Endothelial cell of umbilical vein (primary cell): ENCODE data around the gene CROCC2. TPM values are rescaled to one million over a fixed set of nuclear protein-coding genes. Genes with fewer than 3 reads are reported as not detected.
A peak's percentile ranks its signal among the peaks of the same experiment; 100 is the strongest.

ENCODE experiments used
- BruUV-seq: library from RNA; stranded (reverse); fragments of 400-500 nt; replicated peaks from 2 replicates; lab custom pipeline; 2021; lab: Mats Ljungman, UMichigan
- CTCF ChIA-PET: fragments of 300-600, 350-600 bp; sonication (Branson Sonifier 250); formaldehyde crosslinking; loops from one replicate; lab custom pipeline; 2021; ENCODE audit warnings: antibody characterized with exemption, inconsistent platforms; lab: Charles Lee
- POLR2A ChIA-PET: fragments of 300-600, 350-600 bp; sonication (Branson Sonifier 250); formaldehyde crosslinking; loops from one replicate; lab custom pipeline; 2021; ENCODE audit warnings: antibody characterized with exemption, inconsistent platforms; lab: Charles Lee
- DNase-seq: peaks from one replicate; pipeline ENCODE4 v3.0.0-alpha.2; 2011; ENCODE audit warnings: low read depth, low spot score
- FAIRE-seq: peaks from 2 replicates; lab custom pipeline; 2011; peaks lifted over from hg19 to GRCh38; lab: Jason Lieb, UNC
- H2AFZ ChIP-seq: 2 replicates; pipeline ENCODE4 v1.6.0; 2012; ENCODE audit warnings: low read depth, low read length, control low read depth, inconsistent platforms
- H3K27ac ChIP-seq: 2 replicates; pipeline ENCODE4 v1.5.1; 2011; ENCODE audit warnings: low read depth, mild to moderate bottlenecking, control low read depth, low read length, moderate library complexity; ENCODE audit not compliant: insufficient read depth
- H3K27me3 ChIP-seq, 2 experiments: 2 replicates each; pipeline versions ENCODE4 v1.6.0 to v1.6.1; 2011; ENCODE audit warnings: low read length in 2 of 2, mixed read lengths in 1 of 2; ENCODE audit not compliant: control insufficient read depth in 2 of 2, insufficient read depth in 2 of 2
- H3K36me3 ChIP-seq, 2 experiments: 2 replicates in 1 of 2; 3 replicates in 1 of 2; pipeline ENCODE4 v1.5.1; 2011; ENCODE audit warnings: low read length in 2 of 2, mild to moderate bottlenecking in 1 of 2, moderate library complexity in 1 of 2; ENCODE audit not compliant: control insufficient read depth in 2 of 2, insufficient read depth in 2 of 2; ENCODE audit errors: extremely low read depth in 1 of 2
- H3K4me1 ChIP-seq: 3 replicates; pipeline ENCODE4 v1.5.1; 2011; ENCODE audit warnings: mild to moderate bottlenecking, low read length; ENCODE audit not compliant: control insufficient read depth, insufficient read depth; ENCODE audit errors: extremely low read depth
- H3K4me2 ChIP-seq: 2 replicates; pipeline ENCODE4 v1.6.1; 2011; ENCODE audit warnings: low read length, control low read depth, mixed read lengths; ENCODE audit not compliant: insufficient read depth
- H3K4me3 ChIP-seq, 3 experiments: fragments of 200-600 bp in 1 of 3; sonication (generic), shearing (Covaris generic) in 1 of 3; replicated peaks in 1 of 3; 2 replicates each; pipeline ENCODE4 v1.5.1; 2011 to 2016; ENCODE audit warnings: control low read depth in 3 of 3, low read length in 3 of 3, mild to moderate bottlenecking in 2 of 3, inconsistent platforms in 1 of 3, low read depth in 1 of 3, moderate library complexity in 1 of 3; ENCODE audit not compliant: insufficient read depth in 1 of 3
- H3K79me2 ChIP-seq: 2 replicates; pipeline ENCODE4 v1.6.0; 2012; ENCODE audit warnings: low read length, inconsistent platforms; ENCODE audit not compliant: control insufficient read depth, insufficient read depth
- H3K9ac ChIP-seq: replicated peaks from 2 replicates; pipeline ENCODE3; 2011; ENCODE audit warnings: low read length, control low read depth; ENCODE audit not compliant: insufficient read depth; ENCODE audit errors: extremely low read depth
- H3K9me1 ChIP-seq: replicated peaks from 3 replicates; pipeline ENCODE4 v1.6.0; 2011; ENCODE audit warnings: mild to moderate bottlenecking, low read length; ENCODE audit not compliant: control insufficient read depth, insufficient read depth; ENCODE audit errors: extremely low read depth
- H3K9me3 ChIP-seq: replicated peaks from 2 replicates; pipeline ENCODE4 v1.5.1; 2012; ENCODE audit warnings: low read length, inconsistent platforms; ENCODE audit not compliant: control insufficient read depth, insufficient read depth
- H4K20me1 ChIP-seq: replicated peaks from 2 replicates; pipeline ENCODE3; 2011; ENCODE audit warnings: mild to moderate bottlenecking, low read length; ENCODE audit not compliant: control insufficient read depth, insufficient read depth; ENCODE audit errors: extremely low read depth
- EZH2 ChIP-seq: IDR thresholded peaks from 2 replicates; pipeline ENCODE4 v1.6.1; 2012; ENCODE audit warnings: borderline replicate concordance, low read depth, mild to moderate bottlenecking, moderate library complexity, low read length, inconsistent platforms; ENCODE audit not compliant: severe bottlenecking
- FOS ChIP-seq: IDR thresholded peaks from 2 replicates; pipeline ENCODE4 v1.6.1; 2011; ENCODE audit warnings: mild to moderate bottlenecking, low read length, moderate library complexity, borderline replicate concordance; ENCODE audit not compliant: insufficient read depth
- GATA2 ChIP-seq: IDR thresholded peaks from 2 replicates; pipeline ENCODE4 v1.7.0; 2011; ENCODE audit warnings: low read depth, mild to moderate bottlenecking, moderate library complexity, mixed read lengths, low read length; ENCODE audit not compliant: insufficient read length, insufficient read depth
- JUN ChIP-seq: IDR thresholded peaks from 2 replicates; pipeline ENCODE4 v1.6.1; 2011; ENCODE audit warnings: borderline replicate concordance, low read depth; ENCODE audit not compliant: insufficient read length, insufficient read depth
- MAX ChIP-seq: IDR thresholded peaks from 2 replicates; pipeline ENCODE4 v1.6.1; 2011; ENCODE audit not compliant: insufficient read depth, insufficient read length
- MYC ChIP-seq: IDR thresholded peaks from one replicate; pipeline ENCODE4 v1.6.1; 2011; ENCODE audit warnings: mild to moderate bottlenecking, low read depth, low read length
- POLR2A ChIP-seq: IDR thresholded peaks from 2 replicates; pipeline ENCODE4 v1.6.1; 2012; ENCODE audit warnings: low read depth, mild to moderate bottlenecking, control low read depth, low read length
- POLR2AphosphoS5 ChIP-seq: IDR thresholded peaks from 2 replicates; pipeline ENCODE4 v1.6.1; 2012; ENCODE audit warnings: low read depth, mild to moderate bottlenecking, control low read depth, low read length, moderate library complexity; ENCODE audit not compliant: insufficient read depth
- dilution Hi-C: fragments of 300-500 bp; cut with MboI; formaldehyde crosslinking; loops from one replicate; pipeline ENCODE4 v1.15.0; 2019; ENCODE audit warnings: low sequenced_read_pairs; ENCODE audit not compliant: extremely low pct_ligation_motif_present
- intact Hi-C: fragments of 100-400 bp; cut with micrococcal nuclease; formaldehyde crosslinking; loops from one replicate; pipeline ENCODE4 v1.10.0; 2022
- polyA plus RNA-seq, 4 experiments: library from polyadenylated mRNA; depleted of rRNA in 3 of 4; stranded (reverse) in 3 of 4; unstranded in 1 of 4; fragments of >200 nt; gene quantifications; 2 replicates each; pipeline versions ENCODE4 v1.2.1 to v1.2.3, GENCODE V29; 2011 to 2012; ENCODE audit warnings: missing spikeins in 1 of 4
- total RNA-seq: library from RNA; stranded (reverse); gene quantifications from 2 replicates; pipeline ENCODE4 v1.2.3, GENCODE V29; 2021
- TF ChIP-seq, protein P1 (sequence below), 2 donors: IDR thresholded peaks; 1 replicate in 1 of 2; 2 replicates in 1 of 2; pipeline ENCODE4 v1.5.1; 2011; ENCODE audit warnings: low read length in 2 of 2, mild to moderate bottlenecking in 2 of 2, moderate library complexity in 2 of 2, control low read depth in 1 of 2, inconsistent platforms in 1 of 2, low read depth in 1 of 2; ENCODE audit not compliant: insufficient read depth in 1 of 2; ENCODE audit errors: extremely low read depth in 1 of 2

CROCC2 gene
- total and polyA plus RNA-seq, 2 donors (not counting 3 experiments of a cell fraction or from before 2014, with no cell fraction given): not detected

DNA sequence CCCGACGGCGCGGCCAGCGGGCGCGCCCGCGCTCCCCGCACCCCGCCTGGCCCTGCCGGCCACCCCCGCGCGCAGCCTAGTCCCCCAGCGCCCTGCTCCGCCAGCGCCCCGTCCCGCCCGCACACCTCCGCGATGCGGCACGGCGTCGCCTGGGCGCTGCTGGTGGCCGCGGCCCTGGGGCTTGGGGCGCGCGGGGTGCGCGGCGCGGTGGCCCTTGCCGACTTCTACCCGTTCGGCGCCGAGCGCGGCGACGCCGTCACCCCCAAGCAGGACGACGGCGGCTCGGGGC lies 92.5 kb downstream of the CROCC2 start:
- Histone ChIP-seq H3K27ac (no peak overlapping the region), H3K4me3 (peak overlapping the region; percentile 37 to 46 (median 42)), H3K4me1 (peaks cover 12% of the 10 kb centered on the region), H3K27me3 (no peaks in the 10 kb centered on the region), H3K9me3 (no peaks in the 10 kb centered on the region), H2AFZ (peak overlapping the region; percentile 56), H3K9ac (peak overlapping the region; percentile 44), H4K20me1 (no peaks in the 10 kb centered on the region), H3K36me3 (no peaks in the 10 kb centered on the region), H3K4me2 (peak overlapping the region; percentile 21), H3K79me2 (peaks cover 4% of the 10 kb centered on the region), H3K9me1 (no peaks in the 10 kb centered on the region)
- TF ChIP-seq FOS (no peak), MAX (no peak)
- DNase-seq (no peak), FAIRE-seq (no peak)
- intact Hi-C loops: loop anchor here (1.0 to 10.0 kb wide), 4 partner anchors 12 to 639 kb away; partner anchors contain the start of genes ATG4B, DUSP28, RNPEPL1 and THAP4
- POLR2A ChIA-PET: interaction anchor here (1.0 kb wide), 1 partner anchor 11 kb away, joined by 8 read pairs; no protein-coding TSS in a partner anchor
- no TSS peak for BruUV-seq
- CTCF ChIA-PET: interaction anchor here (0.8 to 1.6 kb wide), 4 partner anchors 10 to 147 kb away, joined by 4 to 12 read pairs (median 4); no protein-coding TSS in a partner anchor
- dilution Hi-C loops: no loop called here

GRCh38 chr2:240998995-240999791 lies 93.1 kb downstream of the CROCC2 start:
- POLR2A ChIA-PET: no interaction called here
- peak overlapping the region; percentile 56 for H2AFZ ChIP-seq
- no peaks in the 10 kb centered on the region for H3K27me3 ChIP-seq
- TF ChIP-seq FOS (no peak), JUN (no peak), GATA2 (no peak), POLR2A (no peak), POLR2AphosphoS5 (no peak), MAX (no peak), MYC (no peak), EZH2 (no peak)
- TF ChIP-seq, protein P1, sequence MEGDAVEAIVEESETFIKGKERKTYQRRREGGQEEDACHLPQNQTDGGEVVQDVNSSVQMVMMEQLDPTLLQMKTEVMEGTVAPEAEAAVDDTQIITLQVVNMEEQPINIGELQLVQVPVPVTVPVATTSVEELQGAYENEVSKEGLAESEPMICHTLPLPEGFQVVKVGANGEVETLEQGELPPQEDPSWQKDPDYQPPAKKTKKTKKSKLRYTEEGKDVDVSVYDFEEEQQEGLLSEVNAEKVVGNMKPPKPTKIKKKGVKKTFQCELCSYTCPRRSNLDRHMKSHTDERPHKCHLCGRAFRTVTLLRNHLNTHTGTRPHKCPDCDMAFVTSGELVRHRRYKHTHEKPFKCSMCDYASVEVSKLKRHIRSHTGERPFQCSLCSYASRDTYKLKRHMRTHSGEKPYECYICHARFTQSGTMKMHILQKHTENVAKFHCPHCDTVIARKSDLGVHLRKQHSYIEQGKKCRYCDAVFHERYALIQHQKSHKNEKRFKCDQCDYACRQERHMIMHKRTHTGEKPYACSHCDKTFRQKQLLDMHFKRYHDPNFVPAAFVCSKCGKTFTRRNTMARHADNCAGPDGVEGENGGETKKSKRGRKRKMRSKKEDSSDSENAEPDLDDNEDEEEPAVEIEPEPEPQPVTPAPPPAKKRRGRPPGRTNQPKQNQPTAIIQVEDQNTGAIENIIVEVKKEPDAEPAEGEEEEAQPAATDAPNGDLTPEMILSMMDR (IDR thresholded peaks at IDR 0.05; ENCODE audit: extremely low read depth in 1 of 2, insufficient read depth in 1 of 2, low read depth in 1 of 2, low read length in 2 of 2): no peak
- H3K9me3 ChIP-seq: no peaks in the 10 kb centered on the region
- dilution Hi-C loops (no loop called here), intact Hi-C loops (loop anchor here (1.0 to 10.0 kb wide), 4 partner anchors 11 to 638 kb away; partner anchors contain the start of genes ATG4B, DUSP28, RNPEPL1 and THAP4)
- CTCF ChIA-PET: interaction anchor here (0.8 to 2.4 kb wide), 5 partner anchors 10 to 148 kb away, joined by 4 to 13 read pairs (median 5); no protein-coding TSS in a partner anchor
- peaks cover 12% of the 10 kb centered on the region for H3K4me1 ChIP-seq
- H3K27ac ChIP-seq: peak overlapping the region; percentile 4
- peak overlapping the region; percentile 44 for H3K9ac ChIP-seq
- DNase-seq (no peak), FAIRE-seq (no peak)
- no peaks in the 10 kb centered on the region for H4K20me1 ChIP-seq
- BruUV-seq: no TSS peak
- peak overlapping the region; percentile 37 for H3K4me2 ChIP-seq
- H3K4me3 ChIP-seq: peak overlapping the region; percentile 37 to 46 (median 42)
- H3K79me2 ChIP-seq: peaks cover 4% of the 10 kb centered on the region
- H3K36me3 ChIP-seq: no peaks in the 10 kb centered on the region
- H3K9me1 ChIP-seq: no peaks in the 10 kb centered on the region
